A673 (cell line): ENCODE results near the gene UBE4B. TPM values are rescaled to one million over a fixed set of nuclear protein-coding genes. Genes with fewer than 3 reads are reported as not detected.

ENCODE experiments used
- BruUV-seq: library from RNA; stranded (reverse); fragments of 400-500 nt; replicated peaks from 2 replicates; lab custom pipeline; 2021; lab: Mats Ljungman, UMichigan
- CTCF ChIA-PET: fragments of 300-600 bp; sonication (Branson Sonifier 250); formaldehyde crosslinking; loops from one replicate; lab custom pipeline; 2022; ENCODE audit warnings: antibody characterized with exemption; lab: Charles Lee
- POLR2A ChIA-PET: fragments of 300-600 bp; sonication (Branson Sonifier 250); formaldehyde crosslinking; loops from one replicate; lab custom pipeline; 2022; ENCODE audit warnings: antibody characterized with exemption; ENCODE audit not compliant: low non-redundant PET; lab: Charles Lee
- DNase-seq: peaks from one replicate; pipeline ENCODE4 v3.0.0-alpha.2; 2015; ENCODE audit warnings: low spot score
- H3K27ac ChIP-seq: fragments of 200-600 bp; sonication (generic); 2 replicates; pipeline ENCODE4 v1.5.1; 2016; ENCODE audit warnings: mixed run types, low read depth, mild to moderate bottlenecking, mixed read lengths, antibody characterized with exemption, low read length; ENCODE audit not compliant: poor library complexity, severe bottlenecking
- H3K27me3 ChIP-seq: fragments of 200-600 bp; sonication (generic); replicated peaks from 2 replicates; pipeline ENCODE4 v1.6.1; 2017; ENCODE audit warnings: mixed run types, low read depth, mild to moderate bottlenecking, mixed read lengths, antibody characterized with exemption, low read length; ENCODE audit not compliant: insufficient read depth, poor library complexity
- H3K36me3 ChIP-seq: fragments of 200-600 bp; sonication (generic); 2 replicates; pipeline ENCODE4 v1.6.1; 2016; ENCODE audit warnings: mixed run types, mild to moderate bottlenecking, mixed read lengths, antibody characterized with exemption, low read length; ENCODE audit not compliant: insufficient read depth, poor library complexity, severe bottlenecking
- H3K4me1 ChIP-seq: fragments of 200-600 bp; sonication (generic); 2 replicates; pipeline ENCODE4 v1.6.1; 2017; ENCODE audit warnings: mixed run types, mild to moderate bottlenecking, mixed read lengths, antibody characterized with exemption, low read length; ENCODE audit not compliant: insufficient read depth, poor library complexity, severe bottlenecking
- H3K4me3 ChIP-seq: fragments of 200-600 bp; sonication (generic); 2 replicates; pipeline ENCODE4 v1.5.1; 2016; ENCODE audit warnings: low read depth, mixed run types, mild to moderate bottlenecking, mixed read lengths, low read length; ENCODE audit not compliant: poor library complexity, severe bottlenecking
- H3K9me3 ChIP-seq: fragments of 200-600 bp; sonication (generic); 2 replicates; pipeline ENCODE4 v1.6.1; 2016; ENCODE audit warnings: mixed run types, low read depth, mild to moderate bottlenecking, mixed read lengths, antibody characterized with exemption, low read length; ENCODE audit not compliant: poor library complexity, severe bottlenecking
- EZH2 ChIP-seq: fragments of 200-600 bp; sonication (generic); IDR thresholded peaks from 2 replicates; pipeline ENCODE4 v1.6.1; 2017; ENCODE audit warnings: borderline replicate concordance, low read depth, mild to moderate bottlenecking, mixed read lengths, antibody characterized with exemption, low read length; ENCODE audit not compliant: poor library complexity, severe bottlenecking
- intact Hi-C: fragments of 100-400 bp; cut with micrococcal nuclease; formaldehyde crosslinking; loops from one replicate; pipeline ENCODE4 v1.10.0; 2022; ENCODE audit not compliant: unreplicated experiment
- total RNA-seq: library from RNA; stranded (reverse); gene quantifications from 2 replicates; pipeline ENCODE4 v1.2.3, GENCODE V29; 2021
- TF ChIP-seq, protein P1 (sequence below): fragments of 300-800, 200-600 bp; sonication (generic); conservative IDR thresholded peaks from 2 replicates; pipeline ENCODE4 v1.5.1; 2017; ENCODE audit warnings: low read depth, mild to moderate bottlenecking, antibody characterized with exemption, low read length, moderate library complexity, mixed read lengths

Gene UBE4B
- total RNA-seq, 1 experiment from 2014 or later = 58.0 TPM

DNA sequence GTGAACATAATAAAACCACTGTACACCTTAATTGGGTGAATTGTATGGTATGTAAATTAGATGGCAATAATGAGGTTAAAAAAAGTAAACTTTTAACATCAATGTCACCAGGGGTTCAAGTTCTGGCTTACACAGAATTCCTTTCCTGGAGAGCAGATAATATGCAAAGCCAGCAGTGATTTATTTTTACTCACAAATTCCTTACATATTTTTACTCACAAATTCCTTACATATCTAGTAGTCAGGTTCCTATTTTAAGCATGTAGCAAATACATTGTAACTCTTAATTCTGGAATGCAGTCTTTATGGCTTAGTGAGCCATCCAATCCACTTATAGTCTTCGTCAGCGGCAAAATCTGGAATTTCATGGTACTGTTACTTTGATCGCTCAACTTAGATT is 1.3 kb upstream of the UBE4B start:
- Histone ChIP-seq H3K36me3 (peaks cover 5% of the 10 kb centered on the region), H3K9me3 (no peaks in the 10 kb centered on the region), H3K27ac (no peak overlapping the region), H3K4me3 (no peak overlapping the region), H3K27me3 (no peaks in the 10 kb centered on the region), H3K4me1 (peaks cover 4% of the 10 kb centered on the region)
- CTCF ChIA-PET = no interaction called here
- peak; percentile 48 for DNase-seq
- no TSS peak for BruUV-seq
- intact Hi-C loops = loop anchor here (5.0 kb wide), 2 partner anchors 79 to 154 kb away; no protein-coding TSS in a partner anchor
- no peak for TF ChIP-seq EZH2
- TF ChIP-seq, protein P1, sequence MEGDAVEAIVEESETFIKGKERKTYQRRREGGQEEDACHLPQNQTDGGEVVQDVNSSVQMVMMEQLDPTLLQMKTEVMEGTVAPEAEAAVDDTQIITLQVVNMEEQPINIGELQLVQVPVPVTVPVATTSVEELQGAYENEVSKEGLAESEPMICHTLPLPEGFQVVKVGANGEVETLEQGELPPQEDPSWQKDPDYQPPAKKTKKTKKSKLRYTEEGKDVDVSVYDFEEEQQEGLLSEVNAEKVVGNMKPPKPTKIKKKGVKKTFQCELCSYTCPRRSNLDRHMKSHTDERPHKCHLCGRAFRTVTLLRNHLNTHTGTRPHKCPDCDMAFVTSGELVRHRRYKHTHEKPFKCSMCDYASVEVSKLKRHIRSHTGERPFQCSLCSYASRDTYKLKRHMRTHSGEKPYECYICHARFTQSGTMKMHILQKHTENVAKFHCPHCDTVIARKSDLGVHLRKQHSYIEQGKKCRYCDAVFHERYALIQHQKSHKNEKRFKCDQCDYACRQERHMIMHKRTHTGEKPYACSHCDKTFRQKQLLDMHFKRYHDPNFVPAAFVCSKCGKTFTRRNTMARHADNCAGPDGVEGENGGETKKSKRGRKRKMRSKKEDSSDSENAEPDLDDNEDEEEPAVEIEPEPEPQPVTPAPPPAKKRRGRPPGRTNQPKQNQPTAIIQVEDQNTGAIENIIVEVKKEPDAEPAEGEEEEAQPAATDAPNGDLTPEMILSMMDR = no peak
- POLR2A ChIA-PET = no interaction called here

DNA sequence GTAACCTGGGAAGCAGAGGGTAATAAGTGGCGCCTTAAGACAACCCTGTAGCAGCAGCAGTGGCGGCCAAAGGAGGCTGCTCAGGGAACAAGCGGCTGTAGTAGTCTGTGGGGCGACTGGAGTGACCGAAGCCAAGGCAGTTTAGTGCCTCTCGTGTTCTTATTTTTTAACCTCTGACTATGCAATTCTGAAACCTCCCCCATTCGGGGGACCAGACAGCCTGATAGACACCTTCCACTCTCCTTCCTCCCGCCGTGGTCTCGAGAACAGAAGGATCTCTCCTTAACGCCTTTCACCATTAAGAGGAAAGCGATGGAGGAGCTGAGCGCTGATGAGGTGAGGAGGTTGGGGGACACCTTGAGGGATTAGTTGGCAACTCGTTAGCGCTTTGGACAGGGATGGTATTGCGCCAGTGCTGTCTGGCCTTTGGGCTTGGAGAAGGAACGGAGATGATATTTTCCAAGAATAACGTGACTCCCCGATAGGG is 644 bp downstream of the UBE4B start:
- Histone ChIP-seq H3K4me3 (peak overlapping the region; percentile 75), H3K27me3 (no peaks in the 10 kb centered on the region), H3K36me3 (peaks cover 14% of the 10 kb centered on the region), H3K9me3 (no peaks in the 10 kb centered on the region), H3K27ac (peak overlapping the region; percentile 88), H3K4me1 (peaks cover 4% of the 10 kb centered on the region)
- ChIA-PET CTCF (interaction anchor here (0.6 kb wide), 1 partner anchor 21 kb away, joined by 3 read pairs; no protein-coding TSS in a partner anchor), POLR2A (interaction anchor here (0.5 kb wide), 1 partner anchor 36 kb away, joined by 4 read pairs; no protein-coding TSS in a partner anchor)
- BruUV-seq = TSS peak; percentile 78
- intact Hi-C loops = loop anchor here (5.0 kb wide), 2 partner anchors 81 to 156 kb away; no protein-coding TSS in a partner anchor
- no peak for DNase-seq
- no peak for TF ChIP-seq EZH2
- TF ChIP-seq, protein P1 = no peak

DNA sequence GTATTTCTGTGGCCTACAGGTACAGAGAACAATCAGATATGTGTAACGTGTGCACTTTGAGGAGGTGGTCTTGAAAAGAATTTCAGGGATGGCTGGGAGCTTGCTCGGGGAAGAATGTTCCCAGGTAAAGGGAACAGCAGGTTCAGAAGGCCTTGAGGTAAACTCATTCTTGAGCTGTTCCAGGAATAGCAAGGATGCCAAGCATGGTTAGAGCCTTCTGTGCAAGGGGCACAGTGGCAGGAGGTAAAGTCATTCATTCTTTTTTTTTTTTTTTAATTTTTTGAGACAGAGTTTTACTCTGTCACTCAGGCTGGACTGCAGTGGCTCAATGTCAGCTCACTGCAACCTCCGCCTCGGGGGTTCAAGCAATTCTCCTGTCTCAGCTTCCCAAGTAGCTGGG is 10.0 kb downstream of the UBE4B start:
- H3K27me3 ChIP-seq = no peaks in the 10 kb centered on the region
- POLR2A ChIA-PET = interaction anchor here (0.7 kb wide), 1 partner anchor 1206 kb away, joined by 3 read pairs; no protein-coding TSS in a partner anchor
- TF ChIP-seq, protein P1 = no peak
- no peak for TF ChIP-seq EZH2
- intact Hi-C loops = no loop called here
- CTCF ChIA-PET = no interaction called here
- H3K36me3 ChIP-seq = peaks cover 2% of the 10 kb centered on the region
- peaks cover 8% of the 10 kb centered on the region for H3K4me1 ChIP-seq
- H3K27ac ChIP-seq = no peak overlapping the region
- no peak overlapping the region for H3K4me3 ChIP-seq
- no TSS peak for BruUV-seq
- DNase-seq = no peak
- H3K9me3 ChIP-seq = no peaks in the 10 kb centered on the region
